NCI-H2081 (cell line): ENCODE measurements around the gene ADGRG1.
"Not testable (repeated sequence)": the region's sequence is repeated elsewhere in the genome, so short reads cannot be mapped to it uniquely, and the experiment has no call there.

Experiments used
- DNase-seq, 2 experiments: peaks; one replicate each; lab custom pipeline; 2025; lab: John Stamatoyannopoulos, UW

Gene ADGRG1

DNA sequence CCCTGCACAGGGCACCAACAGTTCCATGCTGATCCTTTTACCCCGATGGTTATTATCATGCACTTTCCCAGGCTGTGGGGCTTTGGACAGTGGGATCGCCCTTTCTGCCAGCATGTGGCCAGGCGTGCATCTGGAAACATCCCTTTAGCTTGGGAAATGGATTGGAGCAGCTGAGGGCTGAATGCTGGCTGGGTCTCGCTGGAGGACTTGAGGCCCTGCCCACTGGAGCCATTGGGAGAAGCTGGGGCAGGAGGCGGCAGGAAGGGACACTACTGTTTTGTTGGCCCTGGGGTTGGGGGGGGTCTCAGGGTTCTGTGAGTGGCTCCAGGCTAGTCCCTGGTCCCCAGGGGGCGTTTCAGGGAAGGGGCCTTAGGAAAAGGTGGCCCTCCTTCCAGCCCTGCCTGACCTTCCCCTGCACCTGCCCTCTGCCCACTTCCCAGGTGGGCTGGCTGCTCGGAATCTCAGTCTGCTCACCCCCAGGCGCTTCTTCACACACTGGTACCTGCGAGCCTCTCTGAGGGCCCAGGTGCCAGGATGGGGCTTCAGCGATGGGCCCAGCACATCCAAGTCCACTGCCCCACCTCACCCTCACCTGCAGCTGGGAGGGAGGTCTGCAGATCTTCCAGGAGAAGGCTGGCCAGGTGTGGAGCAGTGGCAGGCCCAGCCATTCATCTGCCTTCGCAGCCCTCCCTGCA is 38.1 kb downstream of the ADGRG1 start:
- no peak for DNase-seq

DNA sequence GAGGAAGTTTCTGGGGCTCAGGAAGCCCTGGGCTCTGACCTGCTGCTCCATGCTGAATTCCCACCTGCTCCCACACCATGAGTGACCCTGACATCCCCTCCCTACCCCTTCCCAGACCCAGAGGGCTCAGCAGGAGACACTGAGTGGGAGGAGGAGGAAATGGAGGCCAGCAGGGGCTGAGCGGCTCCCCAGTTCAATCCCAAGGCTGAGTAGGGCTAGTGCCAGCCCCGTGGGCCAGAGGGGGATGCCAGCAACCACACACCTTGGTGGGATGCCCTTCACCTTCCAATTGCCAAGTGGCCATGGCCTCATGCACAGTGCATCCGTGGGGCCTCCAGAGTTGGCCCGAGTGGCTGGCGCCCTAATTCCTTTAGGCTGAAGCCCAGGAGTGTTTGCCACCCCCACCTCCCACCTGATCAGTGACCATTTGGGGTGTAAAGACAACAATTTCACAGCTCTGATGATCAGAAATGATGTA is 38.7 kb downstream of the ADGRG1 start:
- DNase-seq: no peak

- no peak for DNase-seq
Observed at GRCh38 chr16:57667526-57668262, 39.3 kb downstream of the ADGRG1 start.

DNA sequence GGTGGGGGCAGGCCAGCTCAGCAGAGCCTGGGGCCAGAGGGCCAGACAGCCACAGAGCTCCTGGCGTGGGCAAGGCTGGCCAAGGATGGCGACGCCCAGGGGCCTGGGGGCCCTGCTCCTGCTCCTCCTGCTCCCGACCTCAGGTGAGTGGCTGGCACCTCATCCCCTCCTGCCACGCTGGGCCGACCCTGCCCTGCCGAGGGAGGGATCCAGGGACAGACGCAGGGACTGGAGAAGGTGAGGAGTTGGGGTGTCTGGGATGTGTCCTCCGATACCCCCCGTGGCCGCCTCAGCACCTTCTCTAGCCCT is 39.8 kb downstream of the ADGRG1 start, which contains the start of gene ADGRG3:
Gene ADGRG3, plus strand, starts transcription at position 44 of the 309 bp plus-strand sequence. Its CDS starts 42 bp downstream, at position 86.
- no peak for DNase-seq

GRCh38 chr16:57668630-57669475 is 40.4 kb downstream of the ADGRG1 start:
- DNase-seq: no peak

DNA sequence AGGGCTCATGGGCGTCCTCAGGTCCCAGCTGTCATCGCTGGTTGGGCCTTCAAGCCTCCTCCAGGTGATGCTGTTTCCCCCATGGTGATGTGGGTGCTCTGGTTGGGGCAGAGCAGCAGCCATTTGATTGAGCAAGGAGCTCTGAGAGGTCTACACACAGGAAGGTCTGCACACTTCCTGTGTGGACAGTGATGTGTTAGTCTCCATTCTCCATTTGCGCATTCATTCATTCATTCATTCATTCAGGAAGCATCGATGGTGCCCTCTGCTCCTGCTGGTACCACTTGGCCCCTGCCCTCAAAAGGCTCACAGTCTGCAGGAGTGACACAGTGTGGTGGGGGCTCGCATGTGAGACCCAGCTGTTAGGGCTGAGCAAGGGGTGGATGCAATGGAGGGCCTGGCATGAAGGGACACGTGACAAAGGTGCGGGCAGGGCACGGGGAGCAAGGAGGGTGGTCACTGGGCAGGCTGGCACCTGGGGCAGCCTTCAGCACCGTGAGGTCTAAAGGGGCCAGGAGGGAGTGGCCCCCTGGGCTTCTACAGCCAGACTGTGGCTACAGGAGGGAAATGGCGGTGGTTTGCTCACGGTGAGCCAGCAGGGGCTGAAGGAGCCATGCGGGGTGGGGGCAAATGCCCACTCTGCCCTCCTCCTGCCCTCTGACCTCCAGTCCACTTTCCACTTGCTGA is 41.2 kb downstream of the ADGRG1 start:
- DNase-seq: no peak

- no peak for DNase-seq
Observed at GRCh38 chr16:57670196-57670595, 41.8 kb downstream of the ADGRG1 start.

DNA sequence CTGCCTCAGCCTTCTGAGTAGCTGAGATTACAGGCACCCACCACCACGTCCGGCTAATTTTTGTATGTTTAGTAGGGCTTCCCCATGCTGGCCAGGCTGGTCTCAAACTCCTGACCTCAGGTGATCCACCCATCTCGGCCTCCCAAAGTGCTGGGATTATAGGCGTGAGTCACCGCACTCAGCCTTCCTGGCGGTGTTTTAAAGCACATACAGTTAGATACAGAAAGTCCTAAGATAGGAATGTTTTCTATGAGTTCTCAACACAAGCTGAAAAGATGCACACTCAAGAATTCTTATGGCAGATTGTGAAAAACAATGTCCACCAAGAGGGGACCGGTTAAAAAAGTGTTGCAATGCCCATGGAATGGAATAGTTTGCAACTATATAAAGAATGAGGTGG is 43.0 kb downstream of the ADGRG1 start:
- DNase-seq: not testable (repeated sequence)

GRCh38 chr16:57672416-57672815 is 44.0 kb downstream of the ADGRG1 start:
- no peak for DNase-seq

GRCh38 chr16:57672824-57673223 is 44.4 kb downstream of the ADGRG1 start:
- DNase-seq: no peak

DNA sequence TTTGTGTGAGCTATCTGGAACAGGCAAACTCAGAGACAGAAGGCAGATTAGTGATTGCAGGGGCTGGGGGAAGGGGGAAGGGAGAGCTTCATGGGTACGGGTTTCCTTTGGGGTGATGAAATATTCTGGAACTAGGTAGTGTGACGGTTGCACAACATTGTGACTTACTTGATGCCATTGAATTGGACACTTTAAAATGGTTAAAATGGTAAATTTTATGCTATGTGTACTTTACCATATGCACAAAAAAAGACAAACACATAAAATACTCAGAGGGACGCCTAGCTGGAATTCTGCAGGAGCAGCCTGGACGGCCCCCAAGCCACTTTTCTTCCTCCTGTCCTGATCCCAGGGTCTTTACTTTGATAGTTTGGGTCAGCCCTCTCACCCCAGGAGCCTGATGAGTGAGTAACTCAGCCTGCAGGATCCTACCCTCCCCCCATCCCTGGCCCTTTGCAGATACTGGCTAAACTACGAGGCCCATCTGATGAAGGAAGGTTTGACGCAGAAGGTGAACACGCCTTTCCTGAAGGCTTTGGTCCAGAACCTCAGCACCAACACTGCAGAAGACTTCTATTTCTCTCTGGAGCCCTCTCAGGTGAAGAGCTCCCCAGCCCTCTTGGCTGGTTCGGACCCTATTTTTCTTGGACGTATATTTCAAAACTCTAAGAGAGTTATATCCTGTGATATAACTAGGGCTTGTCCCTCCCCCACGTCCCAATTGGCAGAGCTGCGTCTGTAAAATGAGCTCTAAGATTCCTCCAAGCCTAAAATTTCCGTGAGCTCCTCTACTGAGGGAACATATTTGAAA is 47.5 kb downstream of the ADGRG1 start:
- DNase-seq: no peak

DNA sequence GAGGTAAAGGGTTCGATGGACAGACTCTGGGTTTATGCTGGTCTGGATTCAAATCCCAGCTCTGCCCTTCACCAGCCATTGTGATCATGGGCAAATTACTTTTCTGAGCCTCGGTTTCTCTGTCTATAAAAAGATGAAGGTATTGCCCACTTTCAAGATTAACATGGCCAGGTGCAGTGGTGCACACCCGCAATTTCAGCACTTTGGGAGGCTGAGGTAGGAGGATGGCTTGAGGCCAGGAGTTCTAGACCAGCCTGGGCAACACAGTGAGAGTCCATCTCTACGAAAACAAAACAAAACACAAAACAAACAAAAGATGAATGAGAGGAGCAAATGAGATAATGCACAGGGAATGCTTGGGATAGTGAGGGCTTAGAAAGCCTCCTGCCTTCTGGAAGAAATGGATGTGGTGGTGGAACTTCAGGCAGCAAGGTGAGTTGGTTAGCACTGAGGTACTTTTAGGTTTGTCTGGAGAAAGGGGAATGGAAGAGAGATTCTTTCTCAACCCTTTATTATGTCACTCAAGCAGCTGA is 48.2 kb downstream of the ADGRG1 start:
- DNase-seq: peak in 1 of 2 experiments; percentile 5

- no peak for DNase-seq
Observed at GRCh38 chr16:57677622-57678369, 49.4 kb downstream of the ADGRG1 start.

DNA sequence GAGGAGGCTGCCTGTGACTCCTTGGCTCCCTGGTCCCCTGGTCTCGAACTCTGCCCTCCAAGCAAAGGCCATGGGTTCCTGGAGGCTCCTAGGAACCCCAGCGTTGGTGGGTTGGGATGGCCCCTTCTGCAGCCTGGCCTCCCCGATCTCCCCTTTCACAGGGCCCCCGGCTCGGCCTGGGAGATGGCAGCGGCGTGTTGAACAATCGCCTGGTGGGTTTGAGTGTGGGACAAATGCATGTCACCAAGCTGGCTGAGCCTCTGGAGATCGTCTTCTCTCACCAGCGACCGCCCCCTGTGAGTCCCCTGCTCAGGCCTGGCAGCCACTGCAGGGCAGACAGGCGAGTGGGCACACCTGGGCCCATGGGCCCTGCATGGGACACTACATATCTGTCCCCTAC is 50.6 kb downstream of the ADGRG1 start:
- no peak for DNase-seq

GRCh38 chr16:57679767-57680482 is 51.5 kb downstream of the ADGRG1 start:
- no peak for DNase-seq

DNA sequence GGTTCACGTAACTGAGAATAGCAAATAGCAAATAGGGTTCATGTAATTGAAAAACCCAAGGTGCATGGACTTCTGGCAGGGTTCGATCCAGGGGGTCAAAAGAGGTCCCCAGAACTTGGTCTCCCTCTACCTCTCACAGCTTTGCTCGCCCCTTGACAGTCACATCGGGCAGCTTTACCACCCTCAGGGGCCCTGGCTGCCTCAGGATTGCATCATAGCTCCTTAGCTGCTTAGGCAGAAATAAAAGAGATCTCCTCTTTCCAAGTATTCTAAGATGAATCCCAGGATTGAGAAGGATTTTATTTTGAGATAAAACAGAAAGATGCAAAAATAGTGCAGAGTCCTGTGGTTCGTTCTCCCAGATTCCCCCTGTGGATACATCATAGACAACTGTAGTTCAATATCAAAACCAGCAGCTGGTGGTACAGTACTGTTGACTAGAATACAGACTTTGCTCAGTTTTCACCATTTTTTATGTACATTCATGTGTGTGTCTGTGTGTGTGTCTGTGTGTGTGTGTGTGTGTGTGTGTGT is 52.5 kb downstream of the ADGRG1 start:
- no peak for DNase-seq

DNA sequence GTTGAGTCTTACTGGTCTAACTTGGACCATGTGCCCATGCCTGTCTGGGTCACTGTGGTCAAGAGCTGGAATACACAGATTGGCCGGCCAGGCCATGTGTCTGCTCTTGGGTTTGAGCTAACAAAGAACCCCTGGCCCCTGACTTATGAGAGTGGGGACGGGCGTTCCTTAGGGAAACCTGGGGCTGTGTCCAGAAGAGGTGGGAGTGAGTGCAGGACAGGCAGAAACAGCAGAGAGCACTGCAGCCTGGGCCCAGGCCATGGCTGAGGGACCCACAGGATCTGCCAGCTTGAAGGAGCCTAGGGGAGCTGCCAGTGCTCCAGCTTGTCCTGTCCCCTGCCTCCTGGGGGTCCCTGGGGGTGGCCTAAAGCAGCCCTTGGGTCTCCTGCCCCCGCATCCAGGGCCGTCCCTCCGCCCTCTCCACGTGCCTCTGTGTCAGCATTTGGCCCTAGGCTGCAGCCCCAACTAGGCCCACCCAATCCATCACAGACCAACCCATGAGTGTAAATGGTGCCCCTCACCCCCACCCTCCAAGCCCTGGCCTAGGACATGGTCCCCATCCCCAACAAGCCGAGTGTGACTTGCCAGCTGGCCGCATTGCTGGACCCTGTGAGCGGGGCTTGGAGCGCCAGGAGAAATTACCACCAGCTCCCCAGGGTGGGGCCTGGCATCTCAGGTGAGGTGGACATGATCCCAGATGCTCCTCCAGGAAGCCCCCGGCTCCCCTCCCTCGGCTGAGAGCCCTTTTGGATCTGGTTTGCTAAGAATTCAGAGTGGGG is 53.7 kb downstream of the ADGRG1 start:
- DNase-seq: no peak
